CD14-positive monocyte (primary cell): ENCODE data around the gene BCL10. TPM values are rescaled to one million over a fixed set of nuclear protein-coding genes. Genes with fewer than 3 reads are reported as not detected.

Experiments
- DNase-seq, 3 donors: peaks; one replicate each; pipeline ENCODE4 v3.0.0-alpha.2; 2011 to 2022
- H2AFZ ChIP-seq: 2 replicates; pipeline ENCODE4 v1.6.0; 2012; ENCODE audit warnings: mild to moderate bottlenecking, low read depth, low read length, inconsistent platforms; ENCODE audit not compliant: insufficient read depth, poor library complexity, severe bottlenecking
- H3K27ac ChIP-seq, 2 donors: 1 replicate in 1 of 2; 2 replicates in 1 of 2; pipeline ENCODE4 v1.5.1; 2012 to 2013; ENCODE audit warnings: low read length in 2 of 2, control low read depth in 1 of 2, inconsistent platforms in 1 of 2, low read depth in 1 of 2, mild to moderate bottlenecking in 1 of 2
- H3K27me3 ChIP-seq, 2 donors: one replicate each; pipeline versions ENCODE4 v1.6.0 to v1.6.1; 2011 to 2013; ENCODE audit warnings: low read length in 2 of 2; ENCODE audit not compliant: control insufficient read depth in 2 of 2, insufficient read depth in 2 of 2
- H3K36me3 ChIP-seq, 2 donors: replicated peaks in 1 of 2; 1 replicate in 1 of 2; 2 replicates in 1 of 2; pipeline versions ENCODE4 v1.5.1 to v1.6.1; 2012 to 2013; ENCODE audit warnings: low read length in 2 of 2, control low read depth in 1 of 2, inconsistent platforms in 1 of 2, mild to moderate bottlenecking in 1 of 2; ENCODE audit not compliant: insufficient read depth in 2 of 2, control insufficient read depth in 1 of 2
- H3K4me1 ChIP-seq, 2 donors: 1 replicate in 1 of 2; 2 replicates in 1 of 2; pipeline versions ENCODE4 v1.5.1 to v1.6.1; 2012 to 2013; ENCODE audit warnings: low read length in 2 of 2, control low read depth in 1 of 2, inconsistent platforms in 1 of 2, mild to moderate bottlenecking in 1 of 2, moderate library complexity in 1 of 2; ENCODE audit not compliant: insufficient read depth in 2 of 2, control insufficient read depth in 1 of 2
- H3K4me2 ChIP-seq: replicated peaks from 2 replicates; pipeline ENCODE3; 2012; ENCODE audit warnings: low read length, moderate library complexity, mild to moderate bottlenecking; ENCODE audit not compliant: poor library complexity, severe bottlenecking; ENCODE audit errors: extremely low read depth
- H3K4me3 ChIP-seq, 3 experiments: fragments of 200-600 bp in 1 of 3; sonication (generic) in 1 of 3; replicated peaks in 1 of 3; 1 replicate in 2 of 3; 2 replicates in 1 of 3; pipeline ENCODE4 v1.5.1; 2011 to 2013; ENCODE audit warnings: low read length in 3 of 3, mild to moderate bottlenecking in 3 of 3, control low read depth in 2 of 3, low read depth in 2 of 3, inconsistent platforms in 1 of 3, moderate library complexity in 1 of 3
- H3K79me2 ChIP-seq: 2 replicates; pipeline ENCODE4 v1.6.0; 2012; ENCODE audit warnings: mild to moderate bottlenecking, control low read depth, inconsistent platforms, low read length, moderate library complexity; ENCODE audit not compliant: insufficient read depth
- H3K9ac ChIP-seq: 2 replicates; pipeline ENCODE4 v1.6.0; 2017; ENCODE audit warnings: low read length, mild to moderate bottlenecking; ENCODE audit not compliant: insufficient read depth, poor library complexity, severe bottlenecking
- H3K9me3 ChIP-seq, 2 donors: replicated peaks in 1 of 2; 1 replicate in 1 of 2; 2 replicates in 1 of 2; pipeline versions ENCODE4 v1.5.1 to v1.6.1; 2012 to 2013; ENCODE audit warnings: low read length in 2 of 2, control low read depth in 1 of 2; ENCODE audit not compliant: control insufficient read depth in 1 of 2, insufficient read depth in 1 of 2
- H4K20me1 ChIP-seq: 2 replicates; pipeline ENCODE4 v1.6.0; 2012; ENCODE audit warnings: mild to moderate bottlenecking, low read length, control low read depth, moderate library complexity; ENCODE audit not compliant: insufficient read depth
- H3K27ac Mint-ChIP-seq, 7 donors: one replicate each; pipeline ENCODE4 v1.8.0; 2020; ENCODE audit warnings: mild to moderate bottlenecking in 7 of 7, mixed read lengths in 7 of 7, moderate library complexity in 6 of 7, inconsistent platforms in 2 of 7
- H3K27me3 Mint-ChIP-seq, 3 donors: one replicate each; pipeline ENCODE4 v1.8.0; 2021 to 2022; ENCODE audit warnings: low read depth in 3 of 3, mild to moderate bottlenecking in 3 of 3, mixed read lengths in 3 of 3, moderate library complexity in 3 of 3, inconsistent platforms in 1 of 3
- H3K36me3 Mint-ChIP-seq, 2 donors: one replicate each; pipeline ENCODE4 v1.8.0; 2020; ENCODE audit warnings: mixed read lengths in 2 of 2, inconsistent platforms in 1 of 2, mild to moderate bottlenecking in 1 of 2
- H3K4me1 Mint-ChIP-seq: one replicate; pipeline ENCODE4 v1.8.0; 2020; ENCODE audit warnings: mild to moderate bottlenecking, mixed read lengths
- H3K4me3 Mint-ChIP-seq, 2 donors: one replicate each; pipeline ENCODE4 v1.8.0; 2020; ENCODE audit warnings: mild to moderate bottlenecking in 2 of 2, mixed read lengths in 2 of 2, moderate library complexity in 1 of 2
- H3K9me3 Mint-ChIP-seq, 7 donors: one replicate each; pipeline ENCODE4 v1.8.0; 2020 to 2022; ENCODE audit warnings: mixed read lengths in 7 of 7, mild to moderate bottlenecking in 6 of 7, moderate library complexity in 6 of 7, inconsistent platforms in 2 of 7
- WGBS: methylation state at CpG from one replicate; pipeline ENCODE4 v1.1.5; 2013; ENCODE audit warnings: missing lambda C conversion rate; ENCODE audit not compliant: insufficient coverage; 5-methylcytosine and 5-hydroxymethylcytosine counted together
- intact Hi-C, 2 donors: fragments of 100-400 bp; cut with micrococcal nuclease; formaldehyde crosslinking; loops; one replicate each; pipeline versions ENCODE4 v1.15.0 to v1.15.1; 2023
- polyA plus RNA-seq, 3 donors: library from polyadenylated mRNA; depleted of rRNA in 1 of 3; unstranded in 2 of 3; stranded (reverse) in 1 of 3; fragments of 300-500 nt in 2 of 3; fragments of >200 nt in 1 of 3; fragmentation: Illumina TruSeq in 2 of 3; gene quantifications; 1 replicate in 2 of 3; 2 replicates in 1 of 3; pipeline ENCODE4 v1.2.3, GENCODE V29; 2012 to 2021
- TF ChIP-seq, protein P1 (sequence below): fragments of 200-600 bp; IDR thresholded peaks from one replicate; pipeline ENCODE4 v1.8.0; 2022; ENCODE audit warnings: antibody characterized with exemption, mild to moderate bottlenecking

The BCL10 gene
- polyA plus RNA-seq, 3 donors: 22.7 to 27.9 (median 26.9) TPM

DNA sequence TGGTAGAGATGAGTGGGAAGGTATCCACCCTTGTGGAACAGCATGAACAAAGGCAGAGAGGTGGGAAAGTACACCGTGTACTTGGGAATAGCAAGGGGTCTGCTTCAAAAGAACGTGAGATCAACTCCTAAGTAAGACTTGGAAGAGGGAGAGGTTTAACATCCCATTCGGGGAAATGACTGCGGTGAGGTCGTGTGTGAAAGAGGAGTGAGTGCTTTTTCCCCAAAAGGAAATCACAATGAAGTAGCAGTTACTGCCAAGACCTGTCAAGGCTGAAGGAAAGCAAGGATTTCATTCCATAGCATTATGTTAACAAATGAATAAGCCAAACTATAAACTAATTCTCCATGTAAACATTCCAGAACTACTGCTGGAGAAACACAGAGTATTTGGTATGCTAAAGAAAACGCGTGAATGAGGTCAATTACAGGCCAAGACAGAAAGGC is 55.7 kb downstream of the BCL10 start:
- Mint-ChIP-seq H3K4me1 (no peaks in the 10 kb centered on the region), H3K27me3 (peaks cover 4 to 7% (median 5%) of the 10 kb centered on the region in 3 donors), H3K27ac (no peak overlapping the region), H3K9me3 (peaks cover 0 to 2% (median 0%) of the 10 kb centered on the region in 7 donors), H3K4me3 (no peak overlapping the region), H3K36me3 (no peaks in the 10 kb centered on the region)
- Histone ChIP-seq H3K9ac (no peak overlapping the region), H3K79me2 (no peaks in the 10 kb centered on the region), H3K4me1 (no peaks in the 10 kb centered on the region), H3K27ac (no peak overlapping the region), H4K20me1 (no peaks in the 10 kb centered on the region), H2AFZ (no peak overlapping the region), H3K4me3 (no peak overlapping the region), H3K4me2 (no peak overlapping the region), H3K36me3 (no peaks in the 10 kb centered on the region), H3K9me3 (no peaks in the 10 kb centered on the region), H3K27me3 (no peaks in the 10 kb centered on the region)
- intact Hi-C loops: no loop called here
- DNase-seq: no peak
- 83% methylated on average over 5 of the region's 7 CpGs for WGBS
- TF ChIP-seq, protein P1, sequence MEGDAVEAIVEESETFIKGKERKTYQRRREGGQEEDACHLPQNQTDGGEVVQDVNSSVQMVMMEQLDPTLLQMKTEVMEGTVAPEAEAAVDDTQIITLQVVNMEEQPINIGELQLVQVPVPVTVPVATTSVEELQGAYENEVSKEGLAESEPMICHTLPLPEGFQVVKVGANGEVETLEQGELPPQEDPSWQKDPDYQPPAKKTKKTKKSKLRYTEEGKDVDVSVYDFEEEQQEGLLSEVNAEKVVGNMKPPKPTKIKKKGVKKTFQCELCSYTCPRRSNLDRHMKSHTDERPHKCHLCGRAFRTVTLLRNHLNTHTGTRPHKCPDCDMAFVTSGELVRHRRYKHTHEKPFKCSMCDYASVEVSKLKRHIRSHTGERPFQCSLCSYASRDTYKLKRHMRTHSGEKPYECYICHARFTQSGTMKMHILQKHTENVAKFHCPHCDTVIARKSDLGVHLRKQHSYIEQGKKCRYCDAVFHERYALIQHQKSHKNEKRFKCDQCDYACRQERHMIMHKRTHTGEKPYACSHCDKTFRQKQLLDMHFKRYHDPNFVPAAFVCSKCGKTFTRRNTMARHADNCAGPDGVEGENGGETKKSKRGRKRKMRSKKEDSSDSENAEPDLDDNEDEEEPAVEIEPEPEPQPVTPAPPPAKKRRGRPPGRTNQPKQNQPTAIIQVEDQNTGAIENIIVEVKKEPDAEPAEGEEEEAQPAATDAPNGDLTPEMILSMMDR: no peak

DNA sequence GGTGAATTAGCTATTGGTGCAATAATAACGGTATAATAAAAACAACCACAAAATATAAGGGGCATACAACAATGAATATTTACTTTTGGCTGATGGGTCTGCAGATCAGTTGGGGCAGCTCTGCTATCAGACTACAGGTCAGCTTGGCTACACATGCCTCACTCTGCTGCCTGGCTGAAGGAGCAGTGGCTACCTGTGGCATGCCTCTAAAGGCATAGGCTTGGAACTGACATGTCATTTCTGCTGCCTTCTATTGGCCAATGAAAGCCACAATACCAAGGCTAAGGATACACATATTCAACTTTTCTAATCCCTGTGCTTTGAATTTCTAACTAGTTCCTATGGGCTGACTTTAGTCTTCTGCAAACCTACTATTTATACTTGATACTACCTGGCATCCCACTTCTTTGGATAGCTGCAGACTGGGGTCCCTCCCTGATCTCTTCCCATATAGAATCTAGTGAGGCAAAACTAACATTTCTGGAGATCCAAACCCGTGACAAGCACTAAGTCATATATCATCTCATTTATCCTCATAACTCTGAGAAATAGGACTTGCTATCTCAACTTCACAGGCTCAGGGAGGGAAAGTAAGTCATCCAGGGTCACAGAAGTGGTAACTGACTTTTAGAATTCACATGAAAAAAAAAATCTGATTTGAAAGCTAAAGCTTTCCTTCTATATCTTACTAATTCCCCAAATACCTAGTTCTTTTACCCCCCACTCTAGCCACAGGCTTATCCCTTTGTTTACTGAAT is 56.4 kb downstream of the BCL10 start:
- H3K36me3 ChIP-seq: no peaks in the 10 kb centered on the region
- TF ChIP-seq, protein P1: no peak
- H3K27me3 Mint-ChIP-seq: peaks cover 4 to 7% (median 5%) of the 10 kb centered on the region in 3 donors
- no CpG with 5 or more reads among the region's 2 CpGs for WGBS
- no peaks in the 10 kb centered on the region for H3K9me3 ChIP-seq
- H3K36me3 Mint-ChIP-seq: no peaks in the 10 kb centered on the region
- no peak overlapping the region for H3K27ac Mint-ChIP-seq
- no peak overlapping the region for H3K4me3 Mint-ChIP-seq
- no peak for DNase-seq
- no peak overlapping the region for H3K4me3 ChIP-seq
- no peak overlapping the region for H3K9ac ChIP-seq
- H3K79me2 ChIP-seq: no peaks in the 10 kb centered on the region
- intact Hi-C loops: no loop called here
- H3K27me3 ChIP-seq: no peaks in the 10 kb centered on the region
- H3K4me2 ChIP-seq: no peak overlapping the region
- no peaks in the 10 kb centered on the region for H4K20me1 ChIP-seq
- peaks cover 0 to 2% (median 0%) of the 10 kb centered on the region in 7 donors for H3K9me3 Mint-ChIP-seq
- H3K27ac ChIP-seq: no peak overlapping the region
- H3K4me1 Mint-ChIP-seq: no peaks in the 10 kb centered on the region
- H3K4me1 ChIP-seq: no peaks in the 10 kb centered on the region
- no peak overlapping the region for H2AFZ ChIP-seq
